ENCODE measurements around the gene NEURL1.

The NEURL1 gene

DNA sequence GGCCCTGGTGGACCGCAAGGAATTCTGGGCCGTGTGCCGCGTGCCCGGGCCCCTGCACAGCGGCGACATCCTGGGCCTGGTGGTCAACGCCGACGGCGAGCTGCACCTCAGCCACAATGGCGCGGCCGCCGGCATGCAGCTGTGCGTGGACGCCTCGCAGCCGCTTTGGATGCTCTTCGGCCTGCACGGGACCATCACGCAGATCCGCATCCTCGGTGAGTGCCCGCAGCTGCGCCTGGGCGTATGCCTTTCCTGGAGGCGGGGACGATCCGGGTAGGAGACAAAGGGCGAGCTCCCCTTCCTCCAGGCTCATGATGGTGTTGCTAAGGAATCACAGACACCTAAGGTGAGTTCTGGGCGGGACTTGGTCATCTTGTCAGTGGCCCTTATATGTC lies 91.5 kb downstream of the NEURL1 start:
- TF ChIP-seq JUND (IDR thresholded peaks at IDR 0.05; ENCODE audit: low read depth), result no peak
- in situ Hi-C loops (cut with HindIII; ENCODE audit: low pct_unique_long_range_greater_than_20kb, low sequenced_read_pairs), result no loop called here
- no peak for DNase-seq (ENCODE audit: low read depth in 1 of 2, low spot score in 1 of 2)

DNA sequence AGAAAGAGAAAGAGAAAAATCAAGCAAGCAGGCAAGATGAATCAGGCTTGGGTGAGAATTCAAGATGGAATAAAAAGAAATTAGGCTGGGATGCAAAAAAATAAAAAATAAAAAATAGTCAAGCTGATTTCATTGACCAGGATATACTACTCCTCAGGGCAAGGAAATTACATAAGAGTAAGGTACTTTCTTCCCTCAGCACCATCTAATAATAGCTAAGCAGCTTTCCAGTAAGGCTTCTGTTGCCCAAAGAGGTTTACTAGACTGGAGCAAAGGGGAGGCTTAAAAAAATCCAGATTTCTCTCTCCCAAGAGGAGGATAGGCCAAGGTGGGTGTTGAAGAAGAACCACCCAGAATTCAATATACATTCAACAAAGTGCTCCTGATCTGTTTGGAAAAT lies 93.6 kb downstream of the NEURL1 start:
- in situ Hi-C loops (cut with HindIII; ENCODE audit: low pct_unique_long_range_greater_than_20kb, low sequenced_read_pairs), result no loop called here
- DNase-seq (ENCODE audit: low read depth in 1 of 2, low spot score in 1 of 2), result no peak
- no peak for TF ChIP-seq JUND (IDR thresholded peaks at IDR 0.05; ENCODE audit: low read depth)

DNA sequence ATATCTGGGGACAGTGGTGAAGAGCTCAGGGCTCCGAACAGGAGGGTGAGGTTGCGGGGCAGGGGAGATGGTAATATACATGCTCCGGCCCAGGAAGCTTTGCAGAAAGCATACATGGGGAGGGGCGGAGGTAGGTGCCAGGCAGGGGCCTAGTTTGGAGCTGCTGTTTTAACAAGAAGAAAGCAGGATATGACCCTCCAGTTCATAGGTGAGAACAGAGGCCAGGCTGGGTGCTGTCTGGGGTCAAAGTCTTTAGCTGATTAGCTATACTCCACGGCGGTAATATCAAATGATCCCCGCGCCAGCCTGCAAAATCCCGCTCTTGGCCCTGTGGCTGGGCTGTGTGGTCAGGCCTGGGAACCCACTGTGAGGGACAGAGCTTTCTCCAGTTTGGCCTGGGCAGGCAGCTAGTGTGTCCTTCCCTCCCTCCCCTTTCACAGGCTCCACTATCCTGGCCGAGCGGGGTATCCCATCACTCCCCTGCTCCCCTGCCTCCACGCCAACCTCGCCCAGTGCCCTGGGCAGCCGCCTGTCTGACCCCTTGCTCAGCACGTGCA lies 95.6 kb downstream of the NEURL1 start:
- TF ChIP-seq JUND (IDR thresholded peaks at IDR 0.05; ENCODE audit: low read depth), result no peak
- DNase-seq (ENCODE audit: low read depth in 1 of 2, low spot score in 1 of 2), result no peak
- in situ Hi-C loops (cut with HindIII; ENCODE audit: low pct_unique_long_range_greater_than_20kb, low sequenced_read_pairs), result no loop called here

DNA sequence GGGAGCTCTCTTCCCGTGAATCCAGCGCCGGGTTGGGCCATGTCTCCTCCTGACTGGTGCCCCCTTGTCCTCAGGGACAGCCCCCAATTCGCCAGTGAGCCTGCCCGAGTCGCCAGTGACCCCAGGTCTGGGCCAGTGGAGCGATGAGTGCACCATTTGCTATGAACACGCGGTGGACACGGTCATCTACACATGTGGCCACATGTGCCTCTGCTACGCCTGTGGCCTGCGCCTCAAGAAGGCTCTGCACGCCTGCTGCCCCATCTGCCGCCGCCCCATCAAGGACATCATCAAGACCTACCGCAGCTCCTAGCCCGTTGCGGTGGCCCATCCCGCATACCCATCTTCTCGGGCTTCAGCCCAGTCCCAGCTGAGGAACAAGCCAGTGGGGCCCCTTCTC lies 96.6 kb downstream of the NEURL1 start:
- in situ Hi-C loops (cut with HindIII; ENCODE audit: low pct_unique_long_range_greater_than_20kb, low sequenced_read_pairs), result no loop called here
- DNase-seq (ENCODE audit: low read depth in 1 of 2, low spot score in 1 of 2), result no peak

DNA sequence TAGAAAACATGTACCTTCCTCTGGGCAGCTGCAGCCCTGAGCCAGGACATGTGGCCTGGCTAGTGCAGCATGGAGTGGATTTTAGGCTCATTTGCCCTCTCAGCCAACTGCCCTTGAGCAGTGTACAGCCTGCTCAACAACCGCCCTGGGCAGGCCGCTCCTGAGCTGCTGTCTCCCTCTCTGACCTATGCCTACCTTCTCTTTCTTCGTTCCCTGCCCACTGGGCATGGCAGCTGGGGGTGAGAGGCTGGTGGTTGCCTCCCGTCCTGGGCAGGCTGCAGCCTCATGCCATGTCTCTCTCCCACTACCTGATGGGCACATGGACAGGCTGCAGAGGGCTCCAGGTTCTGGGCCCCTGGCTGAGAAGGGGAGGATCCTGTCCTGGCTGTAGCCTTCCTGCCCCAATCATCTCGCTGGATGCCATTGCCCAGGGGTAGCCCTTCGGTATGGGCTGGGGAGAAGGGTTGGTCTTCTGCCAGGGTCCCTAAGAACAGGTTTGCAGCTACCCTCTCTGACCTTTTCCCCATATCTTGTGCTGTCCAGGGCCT lies 97.3 kb downstream of the NEURL1 start:
- no peak for TF ChIP-seq JUND (IDR thresholded peaks at IDR 0.05; ENCODE audit: low read depth)
- DNase-seq (ENCODE audit: low read depth in 1 of 2, low spot score in 1 of 2), result no peak
- in situ Hi-C loops (cut with HindIII; ENCODE audit: low pct_unique_long_range_greater_than_20kb, low sequenced_read_pairs), result no loop called here

More for the DNA sequence above, 96.6 kb downstream of the NEURL1 start:
- no peak for TF ChIP-seq JUND (IDR thresholded peaks at IDR 0.05; ENCODE audit: low read depth)

DNA sequence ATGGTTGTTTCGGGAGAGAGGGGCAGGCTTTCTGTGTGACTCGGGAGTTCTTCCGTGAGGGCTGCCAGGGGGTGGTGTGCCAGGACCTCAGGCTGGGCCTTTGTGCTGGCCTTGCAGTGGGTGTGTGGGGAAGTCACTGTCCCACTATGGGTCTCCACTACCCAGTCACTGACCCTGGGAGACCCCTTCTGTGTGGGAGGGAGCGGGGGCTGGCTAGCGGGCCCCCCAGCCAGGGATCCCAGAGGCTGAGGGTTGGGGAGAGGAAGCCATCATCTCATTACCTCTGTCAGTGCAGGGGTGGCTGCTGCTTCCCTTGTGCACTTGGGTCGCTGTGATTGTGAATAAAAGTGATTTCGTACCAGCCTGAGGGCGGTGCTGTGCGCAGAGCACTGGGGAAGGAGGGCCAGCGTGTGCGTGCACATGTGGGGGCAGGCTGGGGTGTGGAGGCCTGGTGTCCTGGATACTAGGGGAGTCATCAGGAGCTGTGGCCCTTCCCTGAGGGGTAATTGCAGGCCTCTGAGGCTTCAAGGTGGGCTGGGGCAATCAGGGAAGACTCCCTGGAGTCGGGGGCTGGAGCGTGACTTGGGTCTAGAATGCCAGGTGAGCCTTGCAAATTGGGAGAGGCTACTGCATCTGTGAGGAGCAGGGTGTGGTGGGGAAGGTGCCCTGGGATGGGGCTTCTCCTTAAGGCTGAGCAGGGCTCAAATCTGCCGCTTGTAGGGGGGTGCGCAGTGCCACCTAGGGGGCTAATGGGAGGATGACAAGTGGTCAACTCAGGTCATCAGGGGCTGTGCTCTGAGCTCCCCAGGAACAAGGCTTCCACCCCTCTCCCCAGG lies 98.9 kb downstream of the NEURL1 start:
- TF ChIP-seq JUND (IDR thresholded peaks at IDR 0.05; ENCODE audit: low read depth), result no peak
- DNase-seq (ENCODE audit: low read depth in 1 of 2, low spot score in 1 of 2), result peak; percentile 34 to 46
- in situ Hi-C loops (cut with HindIII; ENCODE audit: low pct_unique_long_range_greater_than_20kb, low sequenced_read_pairs), result no loop called here

DNA sequence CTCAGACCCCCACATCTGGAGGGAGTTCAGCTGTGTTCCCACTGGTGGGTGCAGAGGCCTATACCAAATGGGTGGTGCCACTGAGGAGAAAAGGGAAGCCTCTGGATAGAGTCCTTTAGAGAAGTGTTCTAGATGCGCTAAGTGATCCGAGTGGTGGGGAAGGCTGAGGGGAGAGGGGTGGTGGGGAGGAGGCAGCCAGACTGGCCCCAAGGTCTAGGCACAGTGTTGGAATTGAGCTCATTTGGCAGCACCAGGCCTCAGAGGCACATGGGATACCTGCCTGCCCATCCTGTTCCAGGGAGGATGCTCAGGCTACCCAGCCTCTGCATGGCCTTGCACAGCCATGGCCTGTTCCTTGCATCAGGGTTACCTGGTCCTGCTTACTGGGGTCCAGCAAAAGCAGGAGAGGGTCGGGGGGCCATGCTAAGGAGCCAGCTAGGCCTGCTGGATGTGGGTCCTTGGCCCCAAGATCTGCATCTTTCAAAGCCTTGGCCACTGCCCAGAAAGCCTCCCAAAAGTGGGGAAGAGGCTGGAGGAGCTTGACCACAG lies 99.6 kb downstream of the NEURL1 start:
- in situ Hi-C loops (cut with HindIII; ENCODE audit: low pct_unique_long_range_greater_than_20kb, low sequenced_read_pairs), result no loop called here
- DNase-seq (ENCODE audit: low read depth in 1 of 2, low spot score in 1 of 2), result no peak
- TF ChIP-seq JUND (IDR thresholded peaks at IDR 0.05; ENCODE audit: low read depth), result no peak

DNA sequence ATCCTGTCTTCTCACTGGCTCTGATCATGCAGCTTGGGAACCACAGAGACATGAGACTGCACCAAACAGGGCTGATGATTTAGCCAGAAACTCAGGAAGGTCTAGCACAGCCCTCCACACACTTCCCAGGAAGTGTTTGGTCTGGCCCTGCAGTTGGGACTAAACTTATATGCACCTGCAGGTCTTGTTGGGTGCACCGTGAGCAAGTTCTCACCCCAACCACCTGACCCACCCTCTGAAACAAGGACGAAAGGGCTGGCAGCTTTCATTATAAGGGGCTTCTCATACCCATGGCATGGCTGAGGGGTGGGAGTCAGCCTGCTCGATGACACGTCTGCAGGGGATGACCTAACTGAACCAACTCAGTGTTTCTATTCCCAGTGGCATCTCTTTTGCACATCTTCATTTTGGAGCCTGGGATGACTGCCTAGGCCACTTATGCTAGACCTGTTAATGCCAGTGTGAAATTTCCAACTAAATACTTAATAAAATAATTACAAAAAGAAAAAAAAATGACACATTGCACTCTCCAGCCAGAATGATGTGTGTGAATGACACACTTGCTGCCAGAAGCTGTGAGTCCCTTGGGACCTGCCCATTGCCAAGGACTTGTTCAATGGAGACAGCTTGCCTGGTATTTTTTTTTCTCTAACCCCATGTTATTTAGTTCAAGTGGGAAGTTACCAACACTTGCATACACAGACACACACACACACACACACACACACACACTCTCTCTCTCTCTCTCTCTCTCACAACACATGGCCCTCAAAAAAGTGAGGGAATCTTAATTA lies 102.6 kb downstream of the NEURL1 start:
- TF ChIP-seq JUND (IDR thresholded peaks at IDR 0.05; ENCODE audit: low read depth), result no peak
- in situ Hi-C loops (cut with HindIII; ENCODE audit: low pct_unique_long_range_greater_than_20kb, low sequenced_read_pairs), result no loop called here
- no peak for DNase-seq (ENCODE audit: low read depth in 1 of 2, low spot score in 1 of 2)

DNA sequence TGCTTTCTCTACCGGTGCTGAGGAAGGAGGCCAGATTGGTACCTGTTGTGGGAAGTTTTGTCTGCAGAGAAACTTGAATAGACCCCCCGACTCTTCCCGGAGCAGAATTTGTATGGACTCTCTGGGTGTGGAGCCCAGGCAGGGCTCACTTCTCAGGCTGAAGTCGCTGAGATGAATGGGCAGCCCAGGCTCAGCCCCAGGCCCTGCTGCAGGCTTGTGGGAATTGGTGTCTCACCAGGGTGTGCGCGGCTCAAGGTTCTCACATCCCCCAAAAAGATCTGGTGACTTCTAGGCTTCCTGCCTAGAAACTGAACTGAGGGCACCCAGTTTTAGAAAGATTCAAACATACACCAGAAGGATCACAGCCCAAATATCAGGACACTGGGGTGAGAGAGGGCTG lies 103.5 kb downstream of the NEURL1 start:
- no peak for TF ChIP-seq JUND (IDR thresholded peaks at IDR 0.05; ENCODE audit: low read depth)
- in situ Hi-C loops (cut with HindIII; ENCODE audit: low pct_unique_long_range_greater_than_20kb, low sequenced_read_pairs), result no loop called here
- no peak for DNase-seq (ENCODE audit: low read depth in 1 of 2, low spot score in 1 of 2)

DNA sequence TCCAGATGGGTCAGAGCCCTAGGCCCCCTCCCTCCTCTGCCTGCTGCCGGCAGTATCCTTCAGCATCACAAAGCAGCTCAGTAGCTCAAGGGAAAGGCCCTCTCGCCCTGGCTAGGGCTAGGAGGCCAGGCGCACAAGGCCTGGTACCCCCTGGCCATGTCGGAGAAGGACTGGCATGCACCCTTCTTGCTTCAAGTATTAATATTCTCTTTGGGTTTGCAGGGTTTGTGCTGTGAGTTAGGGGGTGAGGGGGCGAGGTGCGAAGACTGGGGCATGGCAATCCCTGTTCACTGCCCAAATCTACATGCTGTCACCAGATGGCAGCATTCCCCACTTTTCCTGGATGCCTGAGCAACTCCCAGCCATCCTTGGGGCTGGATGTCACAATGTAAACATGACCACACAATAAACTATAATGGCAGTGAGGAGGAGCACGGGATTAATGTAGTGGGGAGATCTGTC lies 105.2 kb downstream of the NEURL1 start:
- DNase-seq (ENCODE audit: low read depth in 1 of 2, low spot score in 1 of 2), result peak; percentile 81 to 91
- in situ Hi-C loops (cut with HindIII; ENCODE audit: low pct_unique_long_range_greater_than_20kb, low sequenced_read_pairs), result no loop called here
- TF ChIP-seq JUND (IDR thresholded peaks at IDR 0.05; ENCODE audit: low read depth), result no peak

DNA sequence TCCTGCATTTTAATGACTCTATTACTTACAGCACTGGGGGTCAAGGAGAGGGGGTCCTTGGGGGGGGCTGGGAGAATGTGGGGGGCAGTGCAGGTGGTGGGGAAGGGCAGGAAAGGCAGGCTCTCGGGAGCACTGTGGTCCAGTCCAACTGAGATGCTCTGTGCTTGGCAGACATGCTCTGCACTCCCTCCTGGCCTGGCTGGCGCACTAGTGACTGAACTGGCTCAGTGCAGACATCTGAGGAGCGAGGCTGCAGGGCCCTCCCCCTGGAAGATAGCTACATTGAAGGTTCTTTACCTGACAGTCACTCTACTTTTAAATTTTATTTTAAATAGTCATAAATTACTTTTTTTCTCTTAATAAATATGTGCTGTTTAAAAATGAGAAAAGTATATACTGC lies 105.7 kb downstream of the NEURL1 start:
- no peak for TF ChIP-seq JUND (IDR thresholded peaks at IDR 0.05; ENCODE audit: low read depth)
- in situ Hi-C loops (cut with HindIII; ENCODE audit: low pct_unique_long_range_greater_than_20kb, low sequenced_read_pairs), result no loop called here
- no peak for DNase-seq (ENCODE audit: low read depth in 1 of 2, low spot score in 1 of 2)

DNA sequence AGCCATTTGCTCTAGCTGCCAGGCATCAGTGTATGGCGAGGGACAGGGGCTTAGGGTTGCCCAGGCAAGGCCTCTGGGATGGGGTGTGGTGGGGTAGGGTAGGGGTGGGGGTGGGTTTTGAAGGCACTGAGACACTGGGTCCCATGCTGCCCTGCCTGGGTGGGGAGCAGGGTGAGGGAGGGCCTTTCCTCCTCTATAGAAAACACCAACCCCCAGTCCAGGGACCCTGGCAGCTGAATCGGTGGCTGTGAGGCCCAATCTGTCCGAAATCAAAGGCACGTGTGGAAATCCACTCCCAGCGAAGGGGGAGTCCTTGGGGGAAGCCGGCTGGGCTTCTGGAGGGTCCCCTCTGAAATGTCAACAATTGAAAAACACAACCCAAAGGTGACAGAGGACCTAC lies 106.4 kb downstream of the NEURL1 start:
- no peak for TF ChIP-seq JUND (IDR thresholded peaks at IDR 0.05; ENCODE audit: low read depth)
- in situ Hi-C loops (cut with HindIII; ENCODE audit: low pct_unique_long_range_greater_than_20kb, low sequenced_read_pairs), result no loop called here
- DNase-seq (ENCODE audit: low read depth in 1 of 2, low spot score in 1 of 2), result no peak
